Ramos (cell line): ENCODE data around the gene SYNE3.

Source experiments
- in situ Hi-C: fragments of 300-500 bp; cut with MboI; formaldehyde crosslinking; loops from one replicate; pipeline ENCODE4 v1.14.3; 2022; ENCODE audit warnings: low sequenced_read_pairs; ENCODE audit not compliant: unreplicated experiment

Gene SYNE3

GRCh38 chr14:95516554-95517181 is at the start of gene SYNE3:
TSS of gene SYNE3 (minus strand) at chr14:95516650. CDS start at chr14:95475821, 40,829 bp downstream.
- in situ Hi-C loops, result no loop called here

- in situ Hi-C loops, result loop anchor here (10.0 kb wide), 2 partner anchors 531 to 711 kb away; no protein-coding TSS in a partner anchor
Measured at GRCh38 chr14:95564060-95564459, 47.6 kb upstream of the SYNE3 start.

GRCh38 chr14:95562892-95563685 is 46.6 kb upstream of the SYNE3 start:
- in situ Hi-C loops, result loop anchor here (10.0 kb wide), 2 partner anchors 532 to 712 kb away; no protein-coding TSS in a partner anchor

- in situ Hi-C loops, result loop anchor here (10.0 kb wide), 2 partner anchors 534 to 714 kb away; no protein-coding TSS in a partner anchor
Measured at GRCh38 chr14:95561001-95561412, 44.6 kb upstream of the SYNE3 start.

GRCh38 chr14:95559203-95559602 is 42.8 kb upstream of the SYNE3 start:
- in situ Hi-C loops, result no loop called here

GRCh38 chr14:95557832-95558231 is 41.4 kb upstream of the SYNE3 start:
- in situ Hi-C loops, result no loop called here

GRCh38 chr14:95557291-95557690 is 40.8 kb upstream of the SYNE3 start:
- in situ Hi-C loops, result no loop called here

- in situ Hi-C loops, result no loop called here
Measured at GRCh38 chr14:95555053-95555452, 38.6 kb upstream of the SYNE3 start.

- in situ Hi-C loops, result no loop called here
Measured at GRCh38 chr14:95553141-95553540, 36.7 kb upstream of the SYNE3 start.

GRCh38 chr14:95551435-95551834 is 35.0 kb upstream of the SYNE3 start:
- in situ Hi-C loops, result no loop called here

- in situ Hi-C loops, result no loop called here
Measured at GRCh38 chr14:95549656-95550585, 33.5 kb upstream of the SYNE3 start.

- in situ Hi-C loops, result no loop called here
Measured at GRCh38 chr14:95548328-95548929, 32.0 kb upstream of the SYNE3 start.

GRCh38 chr14:95547626-95548327 is 31.3 kb upstream of the SYNE3 start:
- in situ Hi-C loops, result no loop called here

GRCh38 chr14:95547272-95547625 is 30.8 kb upstream of the SYNE3 start:
- in situ Hi-C loops, result no loop called here

- in situ Hi-C loops, result no loop called here
Measured at GRCh38 chr14:95545515-95546168, 29.2 kb upstream of the SYNE3 start.

GRCh38 chr14:95544588-95544987 is 28.1 kb upstream of the SYNE3 start:
- in situ Hi-C loops, result no loop called here

- in situ Hi-C loops, result no loop called here
Measured at GRCh38 chr14:95543021-95543420, 26.6 kb upstream of the SYNE3 start.

GRCh38 chr14:95541932-95542930 is 25.8 kb upstream of the SYNE3 start:
- in situ Hi-C loops, result no loop called here
